ENCODE data around the gene ISG20L2. TPM values are rescaled to one million over a fixed set of nuclear protein-coding genes. Genes with fewer than 3 reads are reported as not detected.

The ISG20L2 gene
- total and polyA plus RNA-seq, 2 experiments from 2014 or later: 23.1 to 34.9 TPM

- no peak for TF ChIP-seq ETS1 (IDR thresholded peaks at IDR 0.05)
Observed at GRCh38 chr1:156696755-156697154, 31.8 kb downstream of the ISG20L2 start (continued).

- Histone ChIP-seq H3K27me3 (ENCODE audit: insufficient read depth) (peaks cover 22% of the 10 kb centered on the region), H3K9me2 (ENCODE audit: insufficient read depth) (no peaks in the 10 kb centered on the region), H3K36me3 (ENCODE audit: insufficient read depth) (no peaks in the 10 kb centered on the region; the same call in 1 of the 2 replicates), H3K79me2 (replicated peaks; ENCODE audit: insufficient read depth) (no peaks in the 10 kb centered on the region), H2AFZ (peak overlapping the region; percentile 78), H3K4me3 (peak overlapping the region; percentile 51), H3F3A (replicated peaks; ENCODE audit: low read depth) (peaks cover 36% of the 10 kb centered on the region), H3K4me1 (ENCODE audit: insufficient read depth) (peaks cover 49% of the 10 kb centered on the region), H3K4me2 (peak overlapping the region; percentile 81), H4K20me1 (replicated peaks; ENCODE audit: insufficient read depth) (no peaks in the 10 kb centered on the region), H3K27ac (ENCODE audit: low read depth) (peak overlapping the region; percentile 97)
- Mint-ChIP-seq H3K9me3 (no peaks in the 10 kb centered on the region; the same call in 2 of the 3 replicates), H3K4me3 (peak overlapping the region; percentile 0; the same call in 1 of the 3 replicates), H3K27me3 (ENCODE audit: insufficient read depth, low read depth, poor library complexity) (peaks cover 22% of the 10 kb centered on the region), H3K36me3 (ENCODE audit: low read depth) (peaks cover 22% of the 10 kb centered on the region), H3K4me1 (peaks cover 57% of the 10 kb centered on the region), H3K27ac (peak overlapping the region; percentile 43)
- DNase-seq (ENCODE audit: low spot score) (peak; percentile 61), ATAC-seq (no peak)
- TF ChIP-seq, protein P1, sequence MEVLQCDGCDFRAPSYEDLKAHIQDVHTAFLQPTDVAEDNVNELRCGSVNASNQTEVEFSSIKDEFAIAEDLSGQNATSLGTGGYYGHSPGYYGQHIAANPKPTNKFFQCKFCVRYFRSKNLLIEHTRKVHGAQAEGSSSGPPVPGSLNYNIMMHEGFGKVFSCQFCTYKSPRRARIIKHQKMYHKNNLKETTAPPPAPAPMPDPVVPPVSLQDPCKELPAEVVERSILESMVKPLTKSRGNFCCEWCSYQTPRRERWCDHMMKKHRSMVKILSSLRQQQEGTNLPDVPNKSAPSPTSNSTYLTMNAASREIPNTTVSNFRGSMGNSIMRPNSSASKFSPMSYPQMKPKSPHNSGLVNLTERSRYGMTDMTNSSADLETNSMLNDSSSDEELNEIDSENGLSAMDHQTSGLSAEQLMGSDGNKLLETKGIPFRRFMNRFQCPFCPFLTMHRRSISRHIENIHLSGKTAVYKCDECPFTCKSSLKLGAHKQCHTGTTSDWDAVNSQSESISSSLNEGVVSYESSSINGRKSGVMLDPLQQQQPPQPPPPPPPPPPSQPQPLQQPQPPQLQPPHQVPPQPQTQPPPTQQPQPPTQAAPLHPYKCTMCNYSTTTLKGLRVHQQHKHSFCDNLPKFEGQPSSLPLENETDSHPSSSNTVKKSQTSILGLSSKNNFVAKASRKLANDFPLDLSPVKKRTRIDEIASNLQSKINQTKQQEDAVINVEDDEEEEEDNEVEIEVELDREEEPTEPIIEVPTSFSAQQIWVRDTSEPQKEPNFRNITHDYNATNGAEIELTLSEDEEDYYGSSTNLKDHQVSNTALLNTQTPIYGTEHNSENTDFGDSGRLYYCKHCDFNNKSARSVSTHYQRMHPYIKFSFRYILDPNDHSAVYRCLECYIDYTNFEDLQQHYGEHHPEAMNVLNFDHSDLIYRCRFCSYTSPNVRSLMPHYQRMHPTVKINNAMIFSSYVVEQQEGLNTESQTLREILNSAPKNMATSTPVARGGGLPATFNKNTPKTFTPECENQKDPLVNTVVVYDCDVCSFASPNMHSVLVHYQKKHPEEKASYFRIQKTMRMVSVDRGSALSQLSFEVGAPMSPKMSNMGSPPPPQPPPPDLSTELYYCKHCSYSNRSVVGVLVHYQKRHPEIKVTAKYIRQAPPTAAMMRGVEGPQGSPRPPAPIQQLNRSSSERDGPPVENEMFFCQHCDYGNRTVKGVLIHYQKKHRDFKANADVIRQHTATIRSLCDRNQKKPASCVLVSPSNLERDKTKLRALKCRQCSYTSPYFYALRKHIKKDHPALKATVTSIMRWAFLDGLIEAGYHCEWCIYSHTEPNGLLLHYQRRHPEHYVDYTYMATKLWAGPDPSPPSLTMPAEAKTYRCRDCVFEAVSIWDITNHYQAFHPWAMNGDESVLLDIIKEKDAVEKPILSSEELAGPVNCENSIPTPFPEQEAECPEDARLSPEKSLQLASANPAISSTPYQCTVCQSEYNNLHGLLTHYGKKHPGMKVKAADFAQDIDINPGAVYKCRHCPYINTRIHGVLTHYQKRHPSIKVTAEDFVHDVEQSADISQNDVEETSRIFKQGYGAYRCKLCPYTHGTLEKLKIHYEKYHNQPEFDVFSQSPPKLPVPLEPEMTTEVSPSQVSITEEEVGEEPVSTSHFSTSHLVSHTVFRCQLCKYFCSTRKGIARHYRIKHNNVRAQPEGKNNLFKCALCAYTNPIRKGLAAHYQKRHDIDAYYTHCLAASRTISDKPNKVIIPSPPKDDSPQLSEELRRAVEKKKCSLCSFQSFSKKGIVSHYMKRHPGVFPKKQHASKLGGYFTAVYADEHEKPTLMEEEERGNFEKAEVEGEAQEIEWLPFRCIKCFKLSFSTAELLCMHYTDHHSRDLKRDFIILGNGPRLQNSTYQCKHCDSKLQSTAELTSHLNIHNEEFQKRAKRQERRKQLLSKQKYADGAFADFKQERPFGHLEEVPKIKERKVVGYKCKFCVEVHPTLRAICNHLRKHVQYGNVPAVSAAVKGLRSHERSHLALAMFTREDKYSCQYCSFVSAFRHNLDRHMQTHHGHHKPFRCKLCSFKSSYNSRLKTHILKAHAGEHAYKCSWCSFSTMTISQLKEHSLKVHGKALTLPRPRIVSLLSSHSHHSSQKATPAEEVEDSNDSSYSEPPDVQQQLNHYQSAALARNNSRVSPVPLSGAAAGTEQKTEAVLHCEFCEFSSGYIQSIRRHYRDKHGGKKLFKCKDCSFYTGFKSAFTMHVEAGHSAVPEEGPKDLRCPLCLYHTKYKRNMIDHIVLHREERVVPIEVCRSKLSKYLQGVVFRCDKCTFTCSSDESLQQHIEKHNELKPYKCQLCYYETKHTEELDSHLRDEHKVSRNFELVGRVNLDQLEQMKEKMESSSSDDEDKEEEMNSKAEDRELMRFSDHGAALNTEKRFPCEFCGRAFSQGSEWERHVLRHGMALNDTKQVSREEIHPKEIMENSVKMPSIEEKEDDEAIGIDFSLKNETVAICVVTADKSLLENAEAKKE (CRISPR knock-in tag; IDR thresholded peaks at IDR 0.05): no peak
- TF ChIP-seq JUNB (IDR thresholded peaks at IDR 0.05; ENCODE audit: unreplicated experiment): no peak
- TF ChIP-seq ZNF331 (CRISPR knock-in tag; IDR thresholded peaks at IDR 0.05; ENCODE audit: low read depth): no peak
- TF ChIP-seq NANOG (IDR thresholded peaks at IDR 0.05; ENCODE audit: borderline replicate concordance): no peak
- TF ChIP-seq POLR2AphosphoS5 (IDR thresholded peaks at IDR 0.05; ENCODE audit: low read depth): no peak
- TF ChIP-seq, protein P2, sequence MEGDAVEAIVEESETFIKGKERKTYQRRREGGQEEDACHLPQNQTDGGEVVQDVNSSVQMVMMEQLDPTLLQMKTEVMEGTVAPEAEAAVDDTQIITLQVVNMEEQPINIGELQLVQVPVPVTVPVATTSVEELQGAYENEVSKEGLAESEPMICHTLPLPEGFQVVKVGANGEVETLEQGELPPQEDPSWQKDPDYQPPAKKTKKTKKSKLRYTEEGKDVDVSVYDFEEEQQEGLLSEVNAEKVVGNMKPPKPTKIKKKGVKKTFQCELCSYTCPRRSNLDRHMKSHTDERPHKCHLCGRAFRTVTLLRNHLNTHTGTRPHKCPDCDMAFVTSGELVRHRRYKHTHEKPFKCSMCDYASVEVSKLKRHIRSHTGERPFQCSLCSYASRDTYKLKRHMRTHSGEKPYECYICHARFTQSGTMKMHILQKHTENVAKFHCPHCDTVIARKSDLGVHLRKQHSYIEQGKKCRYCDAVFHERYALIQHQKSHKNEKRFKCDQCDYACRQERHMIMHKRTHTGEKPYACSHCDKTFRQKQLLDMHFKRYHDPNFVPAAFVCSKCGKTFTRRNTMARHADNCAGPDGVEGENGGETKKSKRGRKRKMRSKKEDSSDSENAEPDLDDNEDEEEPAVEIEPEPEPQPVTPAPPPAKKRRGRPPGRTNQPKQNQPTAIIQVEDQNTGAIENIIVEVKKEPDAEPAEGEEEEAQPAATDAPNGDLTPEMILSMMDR (conservative IDR thresholded peaks at IDR 0.05; ENCODE audit: low read depth in 2 of 2): no peak
- TF ChIP-seq REST (IDR thresholded peaks at IDR 0.05; ENCODE audit: unreplicated experiment): no peak
- no peak for TF ChIP-seq CREB1 (CRISPR knock-in tag; IDR thresholded peaks at IDR 0.05; ENCODE audit: low read depth)
- TF ChIP-seq EZH2 (IDR thresholded peaks at IDR 0.05; ENCODE audit: low read depth, unreplicated experiment): no peak
Observed at GRCh38 chr1:156694690-156694962, 33.9 kb downstream of the ISG20L2 start.

Data from GM23338 (cell line).